NK-92 (cell line): ENCODE measurements around the gene PTGES3L.

Source experiments
- DNase-seq: peaks from one replicate; lab custom pipeline; 2025; ENCODE audit not compliant: unreplicated experiment; lab: John Stamatoyannopoulos, UW

The PTGES3L gene

DNA sequence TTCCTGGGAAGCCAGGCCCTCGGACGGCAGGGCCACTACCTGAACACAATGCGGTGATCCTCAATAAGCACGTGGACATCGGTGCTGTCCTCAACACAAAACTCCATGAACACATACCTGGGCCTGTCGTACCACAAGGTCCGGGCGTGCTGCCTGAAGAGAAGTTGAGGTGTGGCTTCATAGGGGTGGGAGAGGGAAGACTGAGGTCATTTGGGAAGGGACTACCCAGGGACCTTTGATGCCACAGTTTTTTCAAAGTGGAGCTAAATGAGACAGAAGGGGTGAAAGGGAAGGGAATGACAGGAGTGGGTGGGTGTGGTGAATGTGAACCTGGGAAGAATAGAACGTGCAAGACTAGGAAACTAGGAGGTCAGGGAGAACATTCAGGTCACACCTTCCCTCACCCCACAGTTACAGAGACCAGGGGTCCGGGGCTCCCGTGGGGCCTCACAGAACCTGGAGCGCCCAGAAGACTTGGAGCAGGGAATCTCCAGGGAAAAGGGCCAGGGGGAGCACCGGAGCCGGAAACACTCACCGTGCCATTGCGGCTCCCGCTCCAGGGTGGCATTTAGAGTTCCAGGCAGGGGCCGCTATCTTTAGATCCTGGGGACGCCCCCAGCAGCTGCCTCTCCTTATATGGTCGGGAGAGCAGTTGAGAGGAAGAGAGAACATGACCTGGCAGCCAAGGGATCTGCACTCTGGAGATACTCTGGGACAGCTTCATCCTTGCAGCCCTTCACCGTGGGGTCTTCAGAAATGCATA lies at the start of gene PTGES3L:
Gene PTGES3L (minus strand): TSS at position 570 of the 763 bp plus-strand sequence. CDS start 27 bp downstream, at position 543.
- DNase-seq, result no peak

GRCh38 chr17:43028221-43028861 lies 48.5 kb upstream of the PTGES3L start:
- DNase-seq, result no peak

- DNase-seq, result no peak
Observed at GRCh38 chr17:43027091-43028032, 47.5 kb upstream of the PTGES3L start.

GRCh38 chr17:43026595-43026994 lies 46.7 kb upstream of the PTGES3L start:
- DNase-seq, result no peak

GRCh38 chr17:43025766-43026537 lies 46.1 kb upstream of the PTGES3L start:
- DNase-seq, result no peak

DNA sequence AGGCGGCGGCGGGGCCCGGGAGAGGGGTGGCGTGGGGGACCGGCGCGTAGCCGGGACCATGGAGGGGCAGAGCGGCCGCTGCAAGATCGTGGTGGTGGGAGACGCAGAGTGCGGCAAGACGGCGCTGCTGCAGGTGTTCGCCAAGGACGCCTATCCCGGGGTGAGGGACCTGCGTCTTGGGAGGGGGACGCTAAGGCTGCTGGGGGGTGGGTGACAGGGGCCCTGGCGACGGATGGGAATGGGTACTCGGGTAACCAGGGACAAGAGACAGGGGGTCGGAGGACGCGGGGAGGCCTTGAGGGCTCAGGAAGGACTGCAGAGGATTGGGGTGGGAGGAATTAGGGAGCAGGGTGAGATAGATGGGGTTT lies 45.4 kb upstream of the PTGES3L start:
- no peak for DNase-seq

DNA sequence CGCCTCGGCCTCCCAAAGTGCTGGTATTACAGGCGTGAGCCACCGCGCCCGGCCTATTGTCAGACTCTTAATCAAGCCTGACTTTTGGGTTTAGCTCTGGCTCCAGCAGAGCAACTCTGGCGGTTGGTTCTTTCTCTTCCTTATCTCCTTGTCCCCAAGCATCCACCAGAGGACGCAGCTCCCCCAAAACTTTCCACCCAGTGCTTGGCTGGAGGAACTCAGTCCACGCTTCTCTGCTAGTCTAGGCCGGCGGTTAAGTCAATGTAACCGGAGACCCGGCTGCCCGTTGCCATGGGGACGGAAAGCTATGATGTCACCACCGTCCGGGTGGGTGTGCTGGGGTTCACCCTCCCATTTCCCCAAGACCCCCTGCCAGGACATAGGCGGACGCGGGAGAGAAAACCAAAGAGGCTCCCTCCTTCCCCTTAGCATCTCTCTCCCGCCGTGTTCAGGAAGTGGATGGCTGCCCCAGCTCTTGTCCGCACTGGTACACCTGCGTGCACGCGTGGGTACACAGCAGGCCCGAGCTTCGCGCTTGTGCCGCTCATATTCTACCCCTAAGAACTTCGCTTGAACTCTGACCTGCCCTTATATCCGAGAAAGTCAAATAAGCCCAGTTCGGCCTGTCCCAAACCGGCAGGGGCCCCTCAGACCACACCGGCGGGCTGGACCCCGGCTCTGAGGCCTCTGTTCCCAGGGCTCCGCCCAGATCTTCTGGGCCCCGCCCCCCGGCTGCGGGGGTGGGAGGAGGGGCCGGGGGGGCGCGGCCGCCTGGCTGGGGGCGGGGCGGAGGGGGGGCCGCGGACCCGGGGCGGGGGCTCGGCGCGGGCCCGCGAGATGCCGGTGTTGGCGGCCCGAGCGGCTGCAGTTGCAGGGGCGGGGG lies 44.8 kb upstream of the PTGES3L start, which contains the start of gene RND2:
Gene RND2 (plus strand): TSS at position 825 of the 883 bp plus-strand sequence. CDS start 117 bp downstream, outside the sequence.
- DNase-seq, result no peak

- no peak for DNase-seq
Observed at GRCh38 chr17:43021741-43022512, 42.0 kb upstream of the PTGES3L start, which contains the start of gene VAT1. Gene VAT1 (minus strand): TSS chr17:43022385. CDS start chr17:43022322, 63 bp downstream.

- DNase-seq, result no peak
Observed at GRCh38 chr17:43020789-43021740, 41.2 kb upstream of the PTGES3L start.

DNA sequence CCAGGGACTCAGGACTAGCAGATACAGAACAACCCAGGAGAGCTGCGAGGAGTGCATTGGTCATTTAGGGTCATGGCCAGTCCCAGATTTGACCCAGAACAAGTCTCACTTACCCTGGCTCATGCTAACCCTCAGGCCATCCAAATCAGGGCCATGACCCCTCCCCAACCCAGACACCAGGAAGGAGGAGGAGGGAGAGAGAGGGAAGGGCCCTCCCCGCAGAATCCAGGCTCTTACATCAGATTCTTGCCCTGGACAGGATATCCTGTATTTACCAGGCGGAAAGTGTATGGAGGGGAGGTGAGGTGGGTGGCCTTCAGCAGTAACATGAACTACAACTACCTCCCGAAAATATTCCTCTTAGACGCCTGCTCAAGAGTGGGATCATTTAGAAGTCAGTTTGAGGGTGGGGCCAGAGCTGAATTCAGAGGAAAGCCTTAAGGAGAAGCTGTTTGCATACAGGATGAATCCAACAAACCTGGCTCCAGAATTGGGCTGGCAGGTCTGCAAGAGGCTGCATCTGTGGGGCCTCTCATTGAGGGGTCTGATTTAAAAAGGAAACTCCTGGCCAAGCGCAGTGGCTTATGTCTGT lies 40.2 kb upstream of the PTGES3L start:
- DNase-seq, result no peak

- no peak for DNase-seq
Observed at GRCh38 chr17:43019418-43019817, 39.5 kb upstream of the PTGES3L start.

DNA sequence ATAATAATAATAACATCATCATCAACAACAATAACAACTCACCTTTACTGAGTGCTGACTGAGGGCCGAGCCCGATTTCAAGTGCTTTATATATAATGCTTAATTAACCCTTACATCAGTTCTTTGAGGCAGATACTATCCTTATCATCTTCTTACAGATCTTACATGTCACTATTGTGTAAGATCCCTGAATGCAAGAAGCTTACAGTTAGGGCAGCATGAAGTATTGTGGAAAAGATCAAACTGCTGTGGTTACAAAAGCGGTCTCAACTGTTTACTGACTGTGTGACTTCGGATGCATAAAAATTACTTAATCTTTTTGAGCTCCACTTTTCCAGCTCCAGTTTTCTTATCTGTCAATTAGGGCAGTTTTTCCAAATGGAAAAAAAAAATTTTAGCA lies 39.1 kb upstream of the PTGES3L start:
- no peak for DNase-seq

DNA sequence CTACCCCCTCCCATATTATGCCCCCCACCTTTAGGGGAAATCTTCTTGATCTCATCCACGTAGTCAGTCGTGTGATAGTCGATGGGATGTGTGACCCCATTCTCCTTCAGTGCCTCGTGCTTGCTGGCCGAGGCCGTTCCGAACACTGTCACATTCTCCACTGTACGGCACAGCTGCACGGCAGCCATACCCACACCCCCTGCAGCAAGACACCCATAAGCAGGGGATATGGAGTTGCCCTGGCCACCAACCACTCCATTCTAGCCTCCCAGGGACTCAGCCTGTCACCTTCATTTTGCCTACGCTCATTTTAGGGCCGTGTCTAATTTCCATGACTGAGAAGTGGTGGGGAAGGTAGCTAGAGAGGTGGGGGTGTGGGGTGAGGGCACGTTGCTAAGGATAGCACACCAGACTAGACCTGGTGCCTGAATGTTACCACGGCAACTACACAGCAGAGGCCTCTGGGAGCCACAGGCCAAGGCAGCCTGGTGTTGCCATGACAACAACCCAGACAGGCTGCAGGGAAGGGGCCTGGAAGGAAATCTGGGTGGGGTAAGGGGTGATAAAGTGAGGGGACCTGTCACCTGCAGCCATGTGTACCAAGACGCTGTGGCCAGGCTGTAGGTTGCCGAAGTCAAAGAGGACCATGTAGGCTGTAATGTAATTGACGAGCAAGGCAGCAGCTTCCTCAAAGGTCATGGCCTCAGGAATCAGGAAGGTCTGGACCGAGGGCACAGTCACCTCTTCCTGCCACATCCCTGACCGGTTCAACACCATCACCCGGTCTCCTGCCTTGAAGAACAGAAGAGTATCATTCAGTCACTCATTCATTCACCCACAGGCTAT lies 38.4 kb upstream of the PTGES3L start:
- no peak for DNase-seq

DNA sequence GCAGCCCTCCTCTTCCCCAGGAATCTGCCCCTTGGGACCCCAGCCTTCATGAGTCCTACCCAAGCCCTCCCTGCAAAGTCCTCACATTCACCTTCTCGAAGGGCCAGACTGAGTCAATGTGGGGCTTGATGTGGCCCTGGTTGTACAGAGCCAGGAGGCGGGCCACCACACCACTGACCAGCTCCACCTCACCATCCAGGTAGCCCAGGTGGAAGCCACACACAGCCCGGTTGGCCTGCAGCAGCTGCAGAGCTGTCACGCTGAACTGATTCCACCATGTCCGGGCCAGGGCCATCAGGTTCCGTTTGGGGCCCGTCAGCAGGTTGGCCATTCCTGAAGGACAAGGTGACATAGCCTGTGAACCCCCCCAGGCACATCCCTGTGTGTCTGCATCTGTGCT lies 36.3 kb upstream of the PTGES3L start:
- no peak for DNase-seq

GRCh38 chr17:43015579-43015978 lies 35.7 kb upstream of the PTGES3L start:
- no peak for DNase-seq
